GM12878 (cell line): Measurements from ENCODE around the gene ANO1. TPM values are rescaled to one million over a fixed set of nuclear protein-coding genes. Genes with fewer than 3 reads are reported as not detected.

Experiments
- ATAC-seq: fragments of 200-7000 bp; cut with Tn5 transposase; 3 replicates; pipeline ENCODE4 v1.9.1; 2020; ENCODE audit warnings: mild to moderate bottlenecking, moderate library complexity
- BruUV-seq: library from RNA; stranded (reverse); fragments of 400-500 nt; replicated peaks from 2 replicates; lab custom pipeline; 2021; lab: Mats Ljungman, UMichigan
- CTCF ChIA-PET: fragments of 300-600 bp; sonication (Branson Sonifier 250); formaldehyde crosslinking; extraction: SDS; loops from one replicate; lab custom pipeline; 2021; ENCODE audit warnings: inconsistent platforms; lab: Yijun Ruan, JAX
- POLR2A ChIA-PET: fragments of 350-600 bp; formaldehyde crosslinking; extraction: SDS; loops from one replicate; lab custom pipeline; 2021; ENCODE audit warnings: inconsistent platforms; lab: Charles Lee
- RAD21 ChIA-PET: fragments of 300-600 bp; sonication (Branson Sonifier 250); formaldehyde crosslinking; loops from one replicate; lab custom pipeline; 2023; ENCODE audit warnings: antibody characterized with exemption; ENCODE audit not compliant: unreplicated experiment; lab: Charles Lee
- SMC1A ChIA-PET: fragments of 300-600 bp; sonication (Branson Sonifier 250); formaldehyde crosslinking; loops from one replicate; lab custom pipeline; 2023; ENCODE audit not compliant: unreplicated experiment, uncharacterized antibody; lab: Charles Lee
- DNase-seq: peaks from one replicate; pipeline ENCODE4 v3.0.0-alpha.2; 2011; ENCODE audit warnings: low read depth, low spot score
- FAIRE-seq: peaks from 3 replicates; lab custom pipeline; 2011; peaks lifted over from hg19 to GRCh38; lab: Jason Lieb, UNC
- H2AFZ ChIP-seq: 2 replicates; pipeline ENCODE4 v1.6.0; 2011; ENCODE audit warnings: low read depth, low read length, control low read depth; ENCODE audit not compliant: control insufficient read depth
- H3K27ac ChIP-seq: 2 replicates; pipeline ENCODE4 v1.5.1; 2011; ENCODE audit warnings: control low read depth; ENCODE audit not compliant: control insufficient read depth, insufficient read depth
- H3K27me3 ChIP-seq, 2 experiments: replicated peaks in 1 of 2; 2 replicates each; pipeline versions ENCODE4 v1.6.0 to v1.6.1; 2011; ENCODE audit warnings: low read length in 1 of 2; ENCODE audit not compliant: control insufficient read depth in 2 of 2, insufficient read depth in 2 of 2
- H3K36me3 ChIP-seq, 2 experiments: 2 replicates each; pipeline ENCODE4 v1.5.1; 2011; ENCODE audit warnings: low read length in 1 of 2; ENCODE audit not compliant: control insufficient read depth in 2 of 2, insufficient read depth in 2 of 2
- H3K4me1 ChIP-seq: 2 replicates; pipeline ENCODE4 v1.6.1; 2011; ENCODE audit warnings: mild to moderate bottlenecking, low read length, moderate library complexity, mixed read lengths; ENCODE audit not compliant: control insufficient read depth, insufficient read depth
- H3K4me2 ChIP-seq: 2 replicates; pipeline ENCODE4 v1.6.0; 2011; ENCODE audit warnings: control low read depth; ENCODE audit not compliant: control insufficient read depth, insufficient read depth
- H3K4me3 ChIP-seq: fragments of 200-600 bp; sonication (generic); 2 replicates; pipeline ENCODE4 v1.5.1; 2016
- H3K79me2 ChIP-seq: 2 replicates; pipeline ENCODE4 v1.6.0; 2011; ENCODE audit warnings: low read length; ENCODE audit not compliant: control insufficient read depth, insufficient read depth
- H3K9ac ChIP-seq: 2 replicates; pipeline ENCODE4 v1.8.0; 2011; ENCODE audit warnings: low read length, control low read depth, mixed read lengths; ENCODE audit not compliant: control insufficient read depth, insufficient read depth
- H3K9me3 ChIP-seq: replicated peaks from 3 replicates; pipeline ENCODE4 v1.5.1; 2011; ENCODE audit warnings: mild to moderate bottlenecking, low read length; ENCODE audit not compliant: control insufficient read depth, insufficient read depth
- H4K20me1 ChIP-seq: 2 replicates; pipeline ENCODE4 v1.6.0; 2011; ENCODE audit not compliant: control insufficient read depth, insufficient read depth
- BCL11A ChIP-seq: IDR thresholded peaks from 2 replicates; pipeline ENCODE4 v1.6.1; 2011; ENCODE audit warnings: low read depth, low read length
- CREM ChIP-seq: IDR thresholded peaks from 2 replicates; pipeline ENCODE4 v1.6.1; 2014; ENCODE audit warnings: antibody characterized with exemption, low read depth
- E4F1 ChIP-seq: fragments of 450-650 bp; IDR thresholded peaks from 2 replicates; pipeline ENCODE4 v1.6.1; 2018; ENCODE audit warnings: borderline replicate concordance, mild to moderate bottlenecking; ENCODE audit not compliant: partially characterized antibody
- EED ChIP-seq: sonication (generic); IDR thresholded peaks from 2 replicates; pipeline ENCODE4 v1.6.1; 2016; ENCODE audit warnings: antibody characterized with exemption, low read depth
- LARP7 ChIP-seq: fragments of 450-650 bp; IDR thresholded peaks from 2 replicates; pipeline ENCODE4 v1.6.1; 2017; ENCODE audit warnings: mild to moderate bottlenecking
- MTA3 ChIP-seq: IDR thresholded peaks from 2 replicates; pipeline ENCODE4 v1.6.1; 2012; ENCODE audit warnings: low read length, inconsistent platforms, borderline replicate concordance
- NBN ChIP-seq: fragments of 450-650 bp; IDR thresholded peaks from 2 replicates; pipeline ENCODE4 v1.6.1; 2016
- NFIC ChIP-seq: IDR thresholded peaks from 2 replicates; pipeline ENCODE4 v1.6.1; 2012; ENCODE audit warnings: low read depth, mild to moderate bottlenecking, inconsistent platforms, low read length, moderate library complexity
- RBBP5 ChIP-seq: fragments of 200-600 bp; sonication (generic); conservative IDR thresholded peaks from 2 replicates; pipeline ENCODE4 v1.6.1; 2016
- SIX5 ChIP-seq: IDR thresholded peaks from 2 replicates; pipeline ENCODE4 v1.6.1; 2011; ENCODE audit warnings: mild to moderate bottlenecking, low read depth, low read length, moderate library complexity; ENCODE audit not compliant: severe bottlenecking
- SUPT20H ChIP-seq: IDR thresholded peaks from 2 replicates; pipeline ENCODE4 v1.6.1; 2011; ENCODE audit warnings: low read depth, mild to moderate bottlenecking, low read length, moderate library complexity, borderline replicate concordance; ENCODE audit not compliant: control insufficient read depth
- TCF3 ChIP-seq: IDR thresholded peaks from 2 replicates; pipeline ENCODE4 v1.6.1; 2012; ENCODE audit warnings: low read depth, mild to moderate bottlenecking, low read length, borderline replicate concordance; ENCODE audit not compliant: insufficient read depth
- ZNF592 ChIP-seq: fragments of 450-650 bp; IDR thresholded peaks from 2 replicates; pipeline ENCODE4 v1.6.1; 2017; ENCODE audit warnings: mild to moderate bottlenecking, moderate library complexity
- ZNF622 ChIP-seq: fragments of 450-650 bp; IDR thresholded peaks from 2 replicates; pipeline ENCODE4 v1.6.1; 2017; ENCODE audit warnings: mild to moderate bottlenecking, inconsistent platforms
- WGBS: methylation state at CpG from one replicate; pipeline ENCODE4 v1.1.6; 2016; ENCODE audit warnings: low lambda C conversion rate; ENCODE audit not compliant: insufficient replicate concordance, insufficient coverage; ENCODE audit errors: missing lambda C conversion rate; 5-methylcytosine and 5-hydroxymethylcytosine counted together
- in situ Hi-C: fragments of 300-500 bp; cut with MboI; formaldehyde crosslinking; loops from 9 replicates; pipeline ENCODE4 v1.14.3; 2018; ENCODE audit warnings: mixed read lengths
- intact Hi-C: fragments of 100-400 bp; cut with micrococcal nuclease; formaldehyde crosslinking; loops from one replicate; pipeline ENCODE4 v1.14.2; 2022; ENCODE audit not compliant: unreplicated experiment
- polyA plus RNA-seq, 11 experiments: library from polyadenylated mRNA; depleted of rRNA in 4 of 11; unstranded in 6 of 11; stranded (reverse) in 5 of 11; fragments of >200 nt; fragmentation: Nextera tagmentation in 4 of 11; fragmentation: Illumina TruSeq in 1 of 11; extraction: Ambion mirVana in 4 of 11; extraction: Trizol in 1 of 11; gene quantifications; 1 replicate in 1 of 11; 2 replicates in 10 of 11; pipeline versions ENCODE4 v1.2.1 to v1.2.3, GENCODE V29; 2011 to 2016; ENCODE audit warnings: inconsistent platforms in 2 of 11, missing spikeins in 2 of 11, low read depth in 1 of 11
- total RNA-seq, 4 experiments: library from RNA; depleted of rRNA in 3 of 4; stranded (reverse); fragments of >200 nt in 3 of 4; fragmentation: Illumina TruSeq in 1 of 4; extraction: Trizol in 1 of 4; gene quantifications; 2 replicates each; pipeline versions ENCODE4 v1.2.1 to v1.2.3, GENCODE V29; 2013 to 2021

The ANO1 gene
- total and polyA plus RNA-seq, 10 of the 15 experiments (the other 5 are each of a cell fraction or from before 2014, with no cell fraction given): 0.01 to 0.38 (median 0.06) TPM; not detected in 7

GRCh38 chr11:70169632-70170031, 91.5 kb downstream of the ANO1 start (continued):
- no peak for TF ChIP-seq ZNF622
- TF ChIP-seq MTA3: no peak
- no peak for TF ChIP-seq CREM
- no peak for TF ChIP-seq LARP7
- TF ChIP-seq BCL11A: no peak
- TF ChIP-seq, all 136 proteins: peak for 0

GRCh38 chr11:70170596-70171210, 92.6 kb downstream of the ANO1 start:
- H3K79me2 ChIP-seq: no peaks in the 10 kb centered on the region
- intact Hi-C loops: no loop called here
- no peak overlapping the region for H2AFZ ChIP-seq
- H3K4me3 ChIP-seq: no peak overlapping the region
- H4K20me1 ChIP-seq: no peaks in the 10 kb centered on the region
- no peaks in the 10 kb centered on the region for H3K4me1 ChIP-seq
- H3K36me3 ChIP-seq: no peaks in the 10 kb centered on the region
- RAD21 ChIA-PET: no interaction called here
- H3K27ac ChIP-seq: no peak overlapping the region
- ATAC-seq (no peak), FAIRE-seq (no peak), DNase-seq (no peak)
- in situ Hi-C loops: no loop called here
- CTCF ChIA-PET: interaction anchor here (1.1 kb wide), 1 partner anchor 25 kb away, joined by 5 read pairs; no protein-coding TSS in a partner anchor
- BruUV-seq: no TSS peak
- H3K27me3 ChIP-seq: no peaks in the 10 kb centered on the region; a peak in 1 of 4 replicates
- H3K9ac ChIP-seq: no peak overlapping the region
- no peaks in the 10 kb centered on the region for H3K9me3 ChIP-seq
- POLR2A ChIA-PET: no interaction called here
- 47% methylated on average over 19 of the region's 22 CpGs for WGBS
- no peak overlapping the region for H3K4me2 ChIP-seq
- TF ChIP-seq ZNF592 (no peak), EED (no peak), TCF3 (no peak), SUPT20H (no peak), SIX5 (no peak), RBBP5 (no peak), NBN (no peak), NFIC (no peak), E4F1 (no peak)
- TF ChIP-seq, all 136 proteins: peak for 0
- SMC1A ChIA-PET: no interaction called here
